ENCODE measurements around the gene CHAC2.

DNA sequence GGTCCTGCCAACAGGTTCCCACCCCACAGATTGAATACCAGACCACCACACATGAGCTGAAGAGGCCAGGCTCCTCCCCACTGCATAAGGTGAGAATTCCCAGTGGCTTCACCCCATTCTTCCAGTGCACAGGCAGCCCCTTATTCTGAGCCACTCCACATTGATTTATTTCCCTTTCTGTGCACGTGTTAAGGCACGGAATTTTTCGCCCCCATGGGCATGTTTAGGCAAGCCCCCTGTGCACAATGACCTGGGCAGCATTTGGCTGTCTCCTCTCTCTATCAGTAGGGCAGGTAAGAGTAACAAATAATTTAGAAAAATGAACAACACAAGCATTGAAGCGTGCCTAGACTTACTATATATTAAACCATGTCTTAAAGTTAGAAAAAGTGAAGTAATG, 15.2 kb upstream of the CHAC2 start:
- TF ChIP-seq, protein P1, sequence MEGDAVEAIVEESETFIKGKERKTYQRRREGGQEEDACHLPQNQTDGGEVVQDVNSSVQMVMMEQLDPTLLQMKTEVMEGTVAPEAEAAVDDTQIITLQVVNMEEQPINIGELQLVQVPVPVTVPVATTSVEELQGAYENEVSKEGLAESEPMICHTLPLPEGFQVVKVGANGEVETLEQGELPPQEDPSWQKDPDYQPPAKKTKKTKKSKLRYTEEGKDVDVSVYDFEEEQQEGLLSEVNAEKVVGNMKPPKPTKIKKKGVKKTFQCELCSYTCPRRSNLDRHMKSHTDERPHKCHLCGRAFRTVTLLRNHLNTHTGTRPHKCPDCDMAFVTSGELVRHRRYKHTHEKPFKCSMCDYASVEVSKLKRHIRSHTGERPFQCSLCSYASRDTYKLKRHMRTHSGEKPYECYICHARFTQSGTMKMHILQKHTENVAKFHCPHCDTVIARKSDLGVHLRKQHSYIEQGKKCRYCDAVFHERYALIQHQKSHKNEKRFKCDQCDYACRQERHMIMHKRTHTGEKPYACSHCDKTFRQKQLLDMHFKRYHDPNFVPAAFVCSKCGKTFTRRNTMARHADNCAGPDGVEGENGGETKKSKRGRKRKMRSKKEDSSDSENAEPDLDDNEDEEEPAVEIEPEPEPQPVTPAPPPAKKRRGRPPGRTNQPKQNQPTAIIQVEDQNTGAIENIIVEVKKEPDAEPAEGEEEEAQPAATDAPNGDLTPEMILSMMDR (IDR thresholded peaks at IDR 0.05; ENCODE audit: poor library complexity), result no peak
- no peak for TF ChIP-seq EZH2phosphoT487 (IDR thresholded peaks at IDR 0.05; ENCODE audit: low read depth, severe bottlenecking, unreplicated experiment)
- no peak for TF ChIP-seq EZH2 (IDR thresholded peaks at IDR 0.05; ENCODE audit: borderline replicate concordance)

Data from hepatocyte (in vitro differentiated cells).